IMR-90 (cell line): ENCODE measurements around the gene BACH1. TPM values are rescaled to one million over a fixed set of nuclear protein-coding genes. Genes with fewer than 3 reads are reported as not detected.

Experiments used
- ATAC-seq: fragments of 200-7000 bp; cut with Tn5 transposase; 2 replicates; pipeline ENCODE4 v1.9.1; 2020; ENCODE audit warnings: low read depth, mild to moderate bottlenecking, moderate library complexity
- BruUV-seq: library from RNA; stranded (reverse); fragments of 400-500 nt; replicated peaks from 2 replicates; lab custom pipeline; 2021; lab: Mats Ljungman, UMichigan
- CTCF ChIA-PET: fragments of 300-600 bp; formaldehyde crosslinking; extraction: SDS; loops from one replicate; lab custom pipeline; 2021; ENCODE audit warnings: antibody characterized with exemption; lab: Yijun Ruan, JAX
- POLR2A ChIA-PET: fragments of 300-600 bp; sonication (Branson Sonifier 250); formaldehyde crosslinking; loops from one replicate; lab custom pipeline; 2022; ENCODE audit warnings: antibody characterized with exemption; ENCODE audit not compliant: unreplicated experiment; lab: Charles Lee
- DNase-seq: peaks from one replicate; pipeline ENCODE4 v3.0.0; 2013
- H2AFZ ChIP-seq: replicated peaks from 2 replicates; pipeline ENCODE3; 2013; ENCODE audit warnings: low read length, mild to moderate bottlenecking; ENCODE audit not compliant: poor library complexity
- H2AK5ac ChIP-seq: 2 replicates; pipeline ENCODE4 v1.6.1; 2013; ENCODE audit warnings: low read depth, low read length, inconsistent platforms
- H2AK9ac ChIP-seq: replicated peaks from 2 replicates; pipeline ENCODE3; 2013; ENCODE audit warnings: mild to moderate bottlenecking, low read depth, low read length, moderate library complexity; ENCODE audit not compliant: poor library complexity
- H2BK120ac ChIP-seq: 2 replicates; pipeline ENCODE4 v1.6.1; 2013; ENCODE audit warnings: low read depth, low read length, inconsistent platforms
- H2BK15ac ChIP-seq: 3 replicates; pipeline ENCODE4 v1.6.1; 2013; ENCODE audit warnings: low read depth, low read length, inconsistent platforms
- H2BK20ac ChIP-seq: 2 replicates; pipeline ENCODE4 v1.6.1; 2013; ENCODE audit warnings: low read depth, mild to moderate bottlenecking, inconsistent platforms, low read length, moderate library complexity
- H2BK5ac ChIP-seq: 2 replicates; pipeline ENCODE4 v1.6.1; 2013; ENCODE audit warnings: mild to moderate bottlenecking, low read depth, low read length, inconsistent platforms; ENCODE audit not compliant: poor library complexity, severe bottlenecking
- H3K14ac ChIP-seq: replicated peaks from 2 replicates; pipeline ENCODE4 v1.6.1; 2013; ENCODE audit warnings: low read depth, low read length, inconsistent platforms
- H3K18ac ChIP-seq: 2 replicates; pipeline ENCODE4 v1.6.1; 2013; ENCODE audit warnings: low read depth, low read length, control low read depth
- H3K23ac ChIP-seq: 2 replicates; pipeline ENCODE4 v1.6.1; 2013; ENCODE audit warnings: low read depth, low read length, inconsistent platforms
- H3K27ac ChIP-seq: 2 replicates; pipeline ENCODE4 v1.5.1; 2013; ENCODE audit warnings: mild to moderate bottlenecking, control low read depth, low read length; ENCODE audit not compliant: insufficient read depth
- H3K27me3 ChIP-seq: 2 replicates; pipeline ENCODE4 v1.6.1; 2013; ENCODE audit warnings: low read length; ENCODE audit not compliant: control insufficient read depth, insufficient read depth
- H3K36me3 ChIP-seq: 2 replicates; pipeline ENCODE4 v1.6.1; 2013; ENCODE audit warnings: low read length, mixed read lengths; ENCODE audit not compliant: control insufficient read depth, insufficient read depth
- H3K4ac ChIP-seq: 2 replicates; pipeline ENCODE4 v1.6.1; 2013; ENCODE audit warnings: low read depth, low read length, inconsistent platforms
- H3K4me1 ChIP-seq: 2 replicates; pipeline ENCODE4 v1.6.1; 2013; ENCODE audit warnings: low read length, mixed read lengths; ENCODE audit not compliant: control insufficient read depth, insufficient read depth
- H3K4me2 ChIP-seq: 2 replicates; pipeline ENCODE4 v1.6.1; 2013; ENCODE audit warnings: low read depth, mild to moderate bottlenecking, control low read depth, low read length, moderate library complexity
- H3K4me3 ChIP-seq: 2 replicates; pipeline ENCODE4 v1.5.1; 2013; ENCODE audit warnings: low read depth, mild to moderate bottlenecking, control low read depth, low read length, moderate library complexity; ENCODE audit not compliant: insufficient read depth
- H3K56ac ChIP-seq: 2 replicates; pipeline ENCODE4 v1.6.1; 2013; ENCODE audit warnings: low read length, inconsistent platforms; ENCODE audit not compliant: insufficient read depth; ENCODE audit errors: extremely low read depth
- H3K79me1 ChIP-seq, 2 experiments: 2 replicates each; pipeline ENCODE4 v1.6.1; 2013; ENCODE audit warnings: low read length in 2 of 2, inconsistent platforms in 1 of 2, low read depth in 1 of 2
- H3K9ac ChIP-seq: 2 replicates; pipeline ENCODE4 v1.6.1; 2013; ENCODE audit warnings: low read depth, low read length, control low read depth
- H3K9me1 ChIP-seq: 2 replicates; pipeline ENCODE4 v1.6.1; 2013; ENCODE audit warnings: low read length, inconsistent platforms; ENCODE audit not compliant: insufficient read depth
- H3K9me3 ChIP-seq: 2 replicates; pipeline ENCODE4 v1.6.1; 2013; ENCODE audit warnings: low read length; ENCODE audit not compliant: control insufficient read depth, insufficient read depth
- H4K20me1 ChIP-seq: 2 replicates; pipeline ENCODE4 v1.6.1; 2013; ENCODE audit warnings: low read length, inconsistent platforms; ENCODE audit not compliant: insufficient read depth
- H4K5ac ChIP-seq: 2 replicates; pipeline ENCODE4 v1.6.1; 2013; ENCODE audit warnings: mild to moderate bottlenecking, low read depth, low read length, control low read depth
- H4K8ac ChIP-seq, 2 experiments: 2 replicates each; pipeline ENCODE4 v1.6.1; 2013; ENCODE audit warnings: low read depth in 2 of 2, low read length in 2 of 2, control low read depth in 1 of 2, inconsistent platforms in 1 of 2
- H4K91ac ChIP-seq: 2 replicates; pipeline ENCODE4 v1.6.1; 2013; ENCODE audit warnings: low read depth, low read length, inconsistent platforms; ENCODE audit not compliant: insufficient read depth
- CEBPB ChIP-seq: IDR thresholded peaks from 2 replicates; pipeline ENCODE4 v1.6.1; 2012; ENCODE audit warnings: low read depth, low read length, improper control_type of control experiment
- ELK1 ChIP-seq: fragments of 150-350 bp; IDR thresholded peaks from 2 replicates; pipeline ENCODE4 v1.6.1; 2016; ENCODE audit warnings: low read depth, mild to moderate bottlenecking, low read length, moderate library complexity, borderline replicate concordance
- WGBS, 2 experiments: methylation state at CpG; one replicate each; pipeline versions ENCODE4 v1.1.5 to v1.1.7; 2013; ENCODE audit warnings: missing lambda C conversion rate in 2 of 2; ENCODE audit not compliant: insufficient read length in 1 of 2; ENCODE audit errors: extremely low coverage in 2 of 2; 5-methylcytosine and 5-hydroxymethylcytosine counted together
- dilution Hi-C: fragments of 300-500 bp; cut with HindIII; formaldehyde crosslinking; loops from one replicate; pipeline ENCODE4 v1.14.3; 2018; ENCODE audit warnings: low sequenced_read_pairs; ENCODE audit not compliant: unreplicated experiment
- in situ Hi-C: fragments of 300-500 bp; cut with MboI; formaldehyde crosslinking; loops from 3 replicates; pipeline ENCODE4 v1.14.3; 2019; ENCODE audit warnings: low sequenced_read_pairs, inconsistent platforms, mixed read lengths
- intact Hi-C: fragments of 100-400 bp; cut with micrococcal nuclease; formaldehyde crosslinking; loops from 2 replicates; pipeline ENCODE4 v1.10.0; 2022
- polyA plus RNA-seq, 3 experiments: library from polyadenylated mRNA; depleted of rRNA; stranded (reverse); fragments of >200 nt; gene quantifications; 2 replicates each; pipeline ENCODE4 v1.2.3, GENCODE V29; 2012; ENCODE audit warnings: low replicate concordance in 1 of 3
- total RNA-seq: library from RNA; depleted of rRNA; stranded (reverse); fragments of >200 nt; gene quantifications from 2 replicates; pipeline ENCODE4 v1.2.3, GENCODE V29; 2012

Gene BACH1
- total and polyA plus RNA-seq, 2 of the 4 experiments (the other 2 are of a cell fraction) = 23.1 to 108 TPM

- ATAC-seq = no peak
- POLR2A ChIA-PET = no interaction called here
Measured at GRCh38 chr21:29257701-29258100, 41.0 kb upstream of the BACH1 start.

More at GRCh38 chr21:29257701-29258100, 41.0 kb upstream of the BACH1 start:
- no CpG with 5 or more reads among the region's 2 CpGs for WGBS, 2 experiments
- peak overlapping the region; percentile 84; the same call in 1 of the 3 replicates for H2BK15ac ChIP-seq
- in situ Hi-C loops (no loop called here), dilution Hi-C loops (no loop called here), intact Hi-C loops (loop anchor here (5.0 kb wide), 1 partner anchor 35 kb away; no protein-coding TSS in a partner anchor)
- peak overlapping the region; percentile 55 to 79; a peak in 2 of 4 replicates for H4K8ac ChIP-seq
- H2AK9ac ChIP-seq = no peak overlapping the region
- peaks cover 7% of the 10 kb centered on the region for H3K9me3 ChIP-seq
- peak overlapping the region; percentile 90 for H3K4ac ChIP-seq
- H3K18ac ChIP-seq = peak overlapping the region; percentile 71; the same call in 1 of the 2 replicates
- H3K27me3 ChIP-seq = no peaks in the 10 kb centered on the region
- peak overlapping the region; percentile 90 for H2BK20ac ChIP-seq
- H2AK5ac ChIP-seq = peak overlapping the region; percentile 70; the same call in 1 of the 2 replicates
- no peaks in the 10 kb centered on the region for H4K20me1 ChIP-seq
- H3K4me3 ChIP-seq = no peak overlapping the region
- no peak overlapping the region for H2AFZ ChIP-seq
- 0 out of 2 replicates have a peak overlapping the region, but pooled peaks have one; percentile 53 for H3K14ac ChIP-seq
- peak overlapping the region; percentile 31; the same call in 1 of the 2 replicates for H3K27ac ChIP-seq
- H4K5ac ChIP-seq = peak overlapping the region; percentile 81; the same call in 1 of the 2 replicates
- H2BK5ac ChIP-seq = peak overlapping the region; percentile 100
- no peak for DNase-seq
- H3K4me1 ChIP-seq = peaks cover 8% of the 10 kb centered on the region
- CTCF ChIA-PET = no interaction called here
- H3K4me2 ChIP-seq = no peak overlapping the region
- H3K9ac ChIP-seq = no peak overlapping the region
- no peaks in the 10 kb centered on the region for H3K36me3 ChIP-seq
- no peak overlapping the region for H3K23ac ChIP-seq
- peak overlapping the region; percentile 61 for H4K91ac ChIP-seq
- H2BK120ac ChIP-seq = peak overlapping the region; percentile 94; the same call in 1 of the 2 replicates
- H3K9me1 ChIP-seq = peaks cover 10% of the 10 kb centered on the region
- H3K79me1 ChIP-seq = peaks cover 0 to 11% of the 10 kb centered on the region in 2 experiments; a peak in 2 of 4 replicates
- H3K56ac ChIP-seq = no peak overlapping the region
- BruUV-seq = no TSS peak
- TF ChIP-seq ELK1 = no peak
- peak; percentile 92 for TF ChIP-seq CEBPB
